22Rv1 (cell line): ENCODE measurements around the gene MPC1L.

Experiments used
- ZFX ChIP-seq: fragments of 450-650 bp; IDR thresholded peaks from 2 replicates; pipeline ENCODE4 v1.6.1; 2017; ENCODE audit warnings: antibody characterized with exemption, borderline replicate concordance
- TF ChIP-seq, protein P1 (sequence below): fragments of 450-650 bp; IDR thresholded peaks from 2 replicates; pipeline ENCODE4 v1.5.1; 2017; ENCODE audit warnings: mild to moderate bottlenecking

DNA sequence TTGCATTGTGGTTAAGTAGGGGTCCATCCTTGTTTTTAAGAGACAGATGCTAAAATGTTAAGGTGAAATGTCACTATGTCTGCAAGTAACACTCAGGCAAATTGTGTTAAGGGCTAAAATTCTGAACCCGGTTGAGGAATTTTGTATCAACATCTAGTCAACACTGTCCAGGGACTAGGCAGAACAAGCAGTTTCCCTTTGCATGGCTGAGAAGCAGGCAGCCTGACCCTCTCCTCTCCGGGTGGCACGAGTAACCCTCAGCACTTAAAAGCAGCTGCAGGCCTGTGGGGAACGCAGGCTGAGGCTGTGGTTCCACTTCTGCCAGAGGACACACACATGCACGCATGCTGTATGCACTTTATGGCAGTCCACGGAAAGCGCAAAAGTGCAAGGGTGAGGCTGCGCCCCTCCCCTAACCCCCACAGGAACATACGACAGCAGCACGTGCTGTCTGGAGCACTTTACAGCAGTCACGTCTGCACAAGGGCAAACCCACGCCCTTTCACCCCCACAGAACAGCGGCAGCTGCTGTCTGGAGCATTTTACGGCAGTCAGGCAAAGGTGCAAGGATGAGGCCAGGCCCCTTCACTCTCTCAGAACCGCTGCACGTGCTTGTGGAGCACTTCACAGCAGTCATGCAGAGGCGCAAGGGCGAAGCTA, 619 bp upstream of the MPC1L start:
- TF ChIP-seq, protein P1, sequence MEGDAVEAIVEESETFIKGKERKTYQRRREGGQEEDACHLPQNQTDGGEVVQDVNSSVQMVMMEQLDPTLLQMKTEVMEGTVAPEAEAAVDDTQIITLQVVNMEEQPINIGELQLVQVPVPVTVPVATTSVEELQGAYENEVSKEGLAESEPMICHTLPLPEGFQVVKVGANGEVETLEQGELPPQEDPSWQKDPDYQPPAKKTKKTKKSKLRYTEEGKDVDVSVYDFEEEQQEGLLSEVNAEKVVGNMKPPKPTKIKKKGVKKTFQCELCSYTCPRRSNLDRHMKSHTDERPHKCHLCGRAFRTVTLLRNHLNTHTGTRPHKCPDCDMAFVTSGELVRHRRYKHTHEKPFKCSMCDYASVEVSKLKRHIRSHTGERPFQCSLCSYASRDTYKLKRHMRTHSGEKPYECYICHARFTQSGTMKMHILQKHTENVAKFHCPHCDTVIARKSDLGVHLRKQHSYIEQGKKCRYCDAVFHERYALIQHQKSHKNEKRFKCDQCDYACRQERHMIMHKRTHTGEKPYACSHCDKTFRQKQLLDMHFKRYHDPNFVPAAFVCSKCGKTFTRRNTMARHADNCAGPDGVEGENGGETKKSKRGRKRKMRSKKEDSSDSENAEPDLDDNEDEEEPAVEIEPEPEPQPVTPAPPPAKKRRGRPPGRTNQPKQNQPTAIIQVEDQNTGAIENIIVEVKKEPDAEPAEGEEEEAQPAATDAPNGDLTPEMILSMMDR, result no peak
- no peak for TF ChIP-seq ZFX
